Measurements from ENCODE around the gene OTOG.

- TF ChIP-seq CTCF (IDR thresholded peaks at IDR 0.05; ENCODE audit: borderline replicate concordance, extremely low read depth, low read length, poor library complexity, severe bottlenecking), result no peak
- no peak for TF ChIP-seq EZH2 (IDR thresholded peaks at IDR 0.05; ENCODE audit: borderline replicate concordance, low read depth, low read length, severe bottlenecking)
Observed at GRCh38 chr11:17572359-17572690, 25.3 kb downstream of the OTOG start.
